Stimulated activated CD8-positive, alpha-beta memory T cell treated with anti-CD3 and anti-CD28 coated beads, Interleukin-12 subunit alpha, Interleukin-12 subunit beta, amount 100 ng/mL, for 24 hours (primary cell): ENCODE measurements around the gene LLGL2.
"Not testable (repeated sequence)": the region's sequence is repeated elsewhere in the genome, so short reads cannot be mapped to it uniquely, and the experiment has no call there.

Source experiments
- DNase-seq: peaks from one replicate; pipeline ENCODE4 v3.0.0-alpha.2; 2020; ENCODE audit errors: extremely low read depth

Gene LLGL2

DNA sequence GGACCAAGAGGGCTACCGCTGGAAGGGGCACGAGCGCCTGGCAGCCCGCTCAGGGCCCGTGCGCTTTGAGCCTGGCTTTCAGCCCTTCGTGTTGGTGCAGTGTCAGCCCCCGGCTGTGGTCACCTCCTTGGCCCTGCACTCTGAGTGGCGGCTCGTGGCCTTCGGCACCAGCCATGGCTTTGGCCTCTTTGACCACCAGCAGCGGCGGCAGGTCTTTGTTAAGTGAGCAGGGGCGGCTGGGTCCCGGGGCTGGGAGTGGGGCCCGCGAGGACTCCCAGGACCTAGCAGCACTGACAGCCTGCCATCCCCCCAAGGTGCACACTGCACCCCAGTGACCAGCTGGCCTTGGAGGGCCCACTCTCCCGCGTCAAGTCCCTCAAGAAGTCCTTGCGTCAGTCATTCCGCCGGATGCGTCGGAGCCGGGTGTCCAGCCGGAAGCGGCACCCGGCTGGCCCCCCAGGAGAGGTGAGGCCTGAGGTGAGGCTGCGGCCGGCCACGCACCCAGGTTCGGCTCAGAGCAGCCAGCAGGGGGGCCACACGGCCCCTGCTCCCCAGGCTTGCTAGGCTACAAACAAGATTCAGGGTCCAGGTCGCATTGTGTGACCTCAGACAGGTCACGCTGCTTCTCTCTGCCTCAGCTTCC lies 44.7 kb downstream of the LLGL2 start:
- no peak for DNase-seq

DNA sequence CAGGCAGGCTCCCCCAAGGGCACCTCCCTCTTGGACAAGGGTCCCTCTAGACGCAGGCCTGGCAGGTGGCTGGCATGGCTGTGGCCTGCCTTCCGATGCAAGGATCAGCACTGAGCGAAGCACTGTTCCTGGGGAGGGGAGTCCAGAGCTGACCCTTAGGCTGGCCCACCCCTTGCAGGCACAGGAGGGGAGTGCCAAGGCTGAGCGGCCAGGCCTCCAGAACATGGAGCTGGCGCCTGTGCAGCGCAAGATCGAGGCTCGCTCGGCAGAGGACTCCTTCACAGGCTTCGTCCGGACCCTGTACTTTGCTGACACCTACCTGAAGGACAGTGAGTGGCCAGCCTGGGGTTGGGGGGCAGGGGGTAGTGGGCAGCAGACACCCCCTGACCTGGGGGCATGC lies 45.3 kb downstream of the LLGL2 start:
- DNase-seq: no peak

DNA sequence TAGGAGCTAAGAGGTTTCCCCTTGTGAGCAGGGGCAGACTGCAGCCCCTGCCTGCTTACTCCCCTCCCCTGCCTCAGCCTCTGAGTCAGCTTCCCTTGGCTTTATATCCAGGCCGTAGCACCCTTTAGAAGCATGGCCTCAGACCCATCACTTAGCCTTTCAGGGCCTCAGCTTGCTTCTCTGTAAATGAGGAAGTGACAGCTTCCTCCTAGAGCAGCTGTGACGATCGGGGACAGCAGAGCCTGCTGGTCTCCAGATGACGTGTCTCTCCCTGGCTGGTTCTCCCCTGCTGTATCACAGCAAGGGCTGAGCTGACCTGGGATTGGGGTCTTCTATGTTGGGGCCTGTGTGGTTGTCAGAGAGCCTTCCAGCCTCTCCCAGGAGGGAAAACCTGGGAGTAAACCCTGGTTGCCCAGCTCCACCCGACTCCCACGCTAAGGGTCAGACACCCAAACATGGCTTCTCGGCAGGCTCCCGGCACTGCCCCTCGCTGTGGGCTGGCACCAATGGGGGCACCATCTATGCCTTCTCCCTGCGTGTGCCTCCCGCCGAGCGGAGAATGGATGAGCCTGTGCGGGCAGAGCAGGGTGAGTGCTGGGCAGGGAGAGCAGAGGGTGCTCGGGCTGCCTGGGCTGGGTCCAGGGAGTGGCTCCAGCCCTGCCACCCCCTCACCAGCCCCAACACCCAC lies 45.8 kb downstream of the LLGL2 start:
- DNase-seq: no peak

DNA sequence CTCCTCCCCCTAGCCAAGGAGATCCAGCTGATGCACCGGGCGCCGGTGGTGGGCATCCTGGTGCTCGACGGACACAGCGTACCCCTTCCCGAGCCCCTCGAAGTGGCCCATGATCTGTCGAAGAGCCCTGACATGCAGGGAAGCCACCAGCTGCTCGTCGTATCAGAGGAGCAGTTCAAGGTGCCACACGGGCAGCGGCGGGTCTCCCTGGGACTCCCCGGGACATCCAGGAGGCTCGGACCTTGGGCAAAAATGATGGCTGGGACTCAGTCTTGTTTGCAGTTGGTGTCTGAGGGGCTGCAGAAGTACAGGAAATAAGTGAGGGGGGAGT lies 46.4 kb downstream of the LLGL2 start:
- DNase-seq: no peak

DNA sequence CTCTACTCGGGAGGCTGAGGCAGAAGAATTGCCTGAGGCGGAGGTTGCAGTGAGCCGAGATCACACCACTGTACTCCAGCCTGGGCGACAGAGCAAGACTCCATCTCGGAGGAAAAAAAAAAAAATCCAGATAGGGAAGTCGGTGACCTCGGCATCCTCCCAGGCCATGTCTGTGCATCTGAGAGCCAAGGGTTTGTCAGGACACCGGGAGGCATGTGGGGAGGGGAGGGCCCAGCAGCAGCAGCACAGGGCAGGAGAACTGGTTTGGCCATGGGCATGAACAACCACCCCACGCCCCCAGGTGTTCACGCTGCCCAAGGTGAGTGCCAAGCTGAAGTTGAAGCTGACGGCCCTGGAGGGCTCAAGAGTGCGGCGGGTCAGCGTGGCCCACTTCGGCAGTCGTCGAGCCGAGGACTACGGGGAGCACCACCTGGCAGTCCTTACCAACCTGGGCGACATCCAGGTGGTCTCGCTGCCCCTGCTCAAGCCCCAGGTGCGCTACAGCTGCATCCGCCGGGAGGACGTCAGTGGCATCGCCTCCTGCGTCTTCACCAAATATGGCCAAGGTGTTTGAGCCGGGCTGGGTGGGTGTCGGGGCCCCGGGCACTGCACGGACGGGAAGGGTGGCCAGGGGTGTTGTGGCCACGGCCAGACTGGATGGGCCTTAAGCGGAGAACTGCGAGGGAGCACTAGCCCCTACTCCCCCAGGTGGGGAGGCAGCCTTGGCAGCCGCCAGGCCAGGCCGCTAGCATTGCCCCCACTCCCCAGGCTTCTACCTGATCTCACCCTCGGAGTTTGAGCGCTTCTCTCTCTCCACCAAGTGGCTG lies 47.4 kb downstream of the LLGL2 start:
- no peak for DNase-seq

DNA sequence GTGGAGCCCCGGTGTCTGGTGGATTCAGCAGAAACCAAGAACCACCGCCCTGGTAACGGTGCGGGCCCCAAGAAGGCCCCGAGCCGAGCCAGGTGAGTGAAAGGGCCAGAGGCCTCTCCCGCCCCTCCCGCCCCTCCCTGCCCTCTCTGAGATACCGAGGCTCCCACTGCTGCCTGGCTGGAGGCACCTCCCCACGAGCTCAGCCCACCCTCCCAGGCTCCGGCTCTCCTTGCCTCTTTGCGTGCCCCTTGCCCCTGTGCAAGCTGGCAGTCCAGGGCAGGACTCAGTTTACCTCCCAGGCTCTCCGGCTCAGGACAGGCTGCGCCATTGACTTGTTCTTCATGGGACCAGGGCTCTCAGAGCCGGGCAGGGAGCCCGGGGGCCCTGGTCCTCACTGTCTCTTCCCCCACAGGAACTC lies 48.1 kb downstream of the LLGL2 start:
- DNase-seq: no peak

DNA sequence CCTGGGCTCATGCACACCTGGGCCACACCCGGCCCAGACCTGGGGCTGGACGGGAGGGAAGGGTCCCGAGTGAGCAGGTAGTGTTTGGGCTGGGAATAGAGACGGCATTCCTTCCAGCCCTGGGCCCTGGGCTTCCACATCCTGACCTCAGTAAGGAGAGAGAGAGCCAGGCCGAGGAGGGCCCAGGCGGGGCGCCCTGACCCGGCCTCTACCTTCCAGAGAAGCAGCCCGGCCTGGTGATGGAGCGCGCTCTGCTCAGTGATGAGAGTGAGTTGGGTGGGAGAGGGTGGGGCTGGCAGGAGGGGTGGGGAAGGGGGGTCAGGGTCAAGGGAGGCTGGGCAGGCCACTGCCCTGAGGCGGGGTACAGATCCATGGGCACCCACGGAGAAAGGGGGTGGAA lies 48.5 kb downstream of the LLGL2 start:
- no peak for DNase-seq

DNA sequence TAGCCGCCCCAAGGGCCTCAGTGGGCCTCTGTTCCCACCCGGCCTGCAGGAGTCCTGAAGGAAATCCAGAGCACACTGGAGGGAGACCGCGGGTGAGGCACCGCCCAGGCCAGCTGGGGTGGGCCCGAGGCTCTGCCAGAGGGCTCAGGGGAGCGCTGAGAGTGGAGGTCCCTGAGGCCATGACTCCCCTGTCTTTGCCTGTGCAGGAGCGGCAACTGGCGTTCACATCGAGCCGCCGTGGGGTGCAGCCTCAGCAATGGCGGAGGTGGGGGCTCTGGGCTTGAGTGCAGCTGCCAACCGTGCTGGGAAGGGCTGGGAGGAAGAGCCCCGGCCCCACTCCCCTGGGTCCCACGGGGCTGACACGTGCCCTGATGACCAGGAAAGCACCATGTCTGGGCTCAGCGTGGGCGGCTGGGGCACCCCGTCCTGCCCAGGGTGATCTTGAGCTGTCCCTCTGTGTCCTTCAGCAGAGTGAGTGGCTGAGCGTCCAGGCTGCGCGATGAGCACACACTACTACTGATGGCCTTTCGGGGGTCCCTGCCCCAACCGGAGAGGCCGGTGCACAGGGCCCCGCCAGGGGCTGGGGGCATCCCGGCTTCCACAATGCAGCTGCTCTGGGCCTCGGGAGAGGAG lies 49.0 kb downstream of the LLGL2 start:
- DNase-seq: no peak

DNA sequence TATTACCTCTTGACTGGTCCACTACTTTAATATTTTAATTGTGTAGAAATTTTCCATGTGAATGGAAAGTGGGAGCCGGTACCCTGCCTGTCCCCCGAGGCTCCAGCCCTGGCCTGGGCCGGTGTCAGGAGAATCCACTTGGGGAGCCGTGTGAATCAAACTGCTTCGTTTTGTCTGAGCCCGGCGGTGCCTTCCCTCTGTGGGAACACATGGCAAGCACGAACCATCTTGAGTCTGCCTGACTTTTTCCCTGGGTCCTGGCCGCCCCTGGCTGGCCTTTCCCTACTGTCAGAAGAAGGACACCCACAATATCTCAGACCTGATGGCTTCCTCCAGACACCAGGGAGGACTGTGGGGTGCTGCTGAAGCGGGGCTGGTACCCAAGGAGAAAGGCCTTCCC lies 49.7 kb downstream of the LLGL2 start:
- no peak for DNase-seq

DNA sequence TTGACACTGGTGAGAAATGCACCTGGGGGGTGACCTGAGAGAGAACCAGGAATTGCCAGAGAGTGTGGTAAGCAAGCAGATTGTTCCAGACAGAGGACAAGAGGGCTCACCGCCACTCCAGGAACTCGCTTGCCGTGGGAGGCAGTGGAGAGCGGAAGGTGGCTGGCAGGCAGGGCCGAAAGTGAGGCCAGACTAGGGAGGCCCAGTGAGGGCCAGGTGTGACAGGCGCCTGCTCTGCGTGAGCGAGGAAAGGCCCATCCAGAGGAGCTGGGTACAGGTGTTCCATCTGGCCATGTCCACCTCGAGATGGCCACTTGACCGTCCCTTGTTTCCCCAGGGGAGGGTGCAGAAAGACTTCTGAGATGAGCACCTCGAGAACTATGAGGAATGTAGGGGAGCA lies 50.2 kb downstream of the LLGL2 start:
- no peak for DNase-seq

DNA sequence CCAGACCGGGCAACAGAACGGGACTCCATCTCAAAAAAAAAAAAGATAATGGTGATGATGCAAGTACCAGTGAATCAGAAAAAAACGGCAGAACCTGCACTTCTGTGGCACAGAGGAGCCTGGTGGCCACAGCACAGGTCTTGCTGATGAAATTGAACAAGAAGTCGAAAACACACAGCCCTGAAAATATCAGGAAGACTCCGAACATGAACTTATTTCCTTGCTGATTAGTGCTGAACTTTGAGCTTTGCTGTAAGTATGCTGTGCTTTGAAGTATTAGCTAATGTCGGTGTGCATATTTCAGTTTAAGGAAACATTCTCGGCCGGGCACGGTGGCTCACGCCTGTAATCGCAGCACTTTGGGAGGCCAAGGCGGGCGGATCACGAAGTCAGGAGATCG lies 51.2 kb downstream of the LLGL2 start:
- no peak for DNase-seq

DNA sequence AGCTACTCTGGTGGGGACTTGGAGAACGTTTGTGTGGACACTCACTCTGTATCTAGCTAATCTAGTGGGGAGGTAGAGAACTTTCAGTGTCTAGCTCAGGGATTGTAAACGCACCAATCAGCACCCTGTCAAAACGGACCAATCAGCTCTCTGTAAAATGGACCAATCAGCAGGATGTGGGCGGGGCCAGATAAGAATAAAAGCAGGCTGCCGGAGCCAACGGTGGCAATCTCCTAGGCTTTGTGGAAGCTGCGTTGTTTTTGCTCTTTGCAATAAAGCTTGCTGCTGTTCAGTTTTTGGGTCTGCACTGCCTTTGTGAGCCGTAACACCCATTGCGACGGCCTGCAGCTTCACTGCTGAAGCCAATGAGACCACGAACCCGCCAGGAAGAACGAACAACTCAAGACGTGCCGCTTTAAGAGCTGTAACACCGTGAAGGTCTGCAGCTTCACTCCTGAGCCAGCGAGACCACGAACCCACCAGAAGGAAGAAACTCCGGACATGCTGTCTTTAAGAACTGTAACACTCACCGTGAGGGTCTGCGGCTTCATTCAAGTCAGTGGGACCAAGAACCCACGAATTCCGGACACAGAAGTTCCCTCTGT lies 55.7 kb downstream of the LLGL2 start:
- not testable (repeated sequence) for DNase-seq

DNA sequence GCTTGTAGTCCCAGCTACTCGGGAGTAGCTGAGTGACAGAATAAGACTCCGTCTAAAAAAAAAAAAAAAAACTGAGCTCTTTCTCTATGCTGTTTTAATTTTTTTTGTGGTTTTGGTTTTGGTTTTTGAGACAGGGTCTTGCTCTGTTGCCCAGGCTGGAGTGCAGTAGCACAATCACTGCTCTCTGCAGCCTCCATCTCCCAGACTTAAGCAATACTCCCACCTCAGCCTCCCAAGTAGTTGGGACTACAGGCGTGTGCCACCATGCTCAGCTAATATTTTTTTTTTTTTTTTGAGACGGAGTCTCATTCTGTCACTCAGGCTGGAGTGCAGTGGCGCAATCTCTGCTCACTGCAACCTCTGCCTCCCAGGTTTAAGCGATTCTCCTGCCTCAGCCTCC lies 57.7 kb downstream of the LLGL2 start:
- not testable (repeated sequence) for DNase-seq

DNA sequence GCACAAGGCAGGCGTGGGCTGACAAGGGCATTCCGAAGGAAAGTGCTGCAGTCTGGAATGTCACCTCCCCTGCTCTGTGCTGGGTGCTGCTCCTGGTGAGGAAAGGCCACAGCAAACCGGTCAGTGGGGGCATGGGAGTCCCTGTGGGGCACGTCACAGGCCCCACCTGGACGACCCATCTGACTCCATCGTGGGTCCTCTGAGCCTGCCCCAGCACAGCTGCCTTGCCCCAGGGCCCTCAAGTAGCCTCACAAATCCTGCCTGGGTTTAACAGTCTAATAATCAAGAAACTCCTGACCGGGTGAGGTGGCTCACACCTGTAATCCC lies 59.3 kb downstream of the LLGL2 start:
- DNase-seq: no peak

DNA sequence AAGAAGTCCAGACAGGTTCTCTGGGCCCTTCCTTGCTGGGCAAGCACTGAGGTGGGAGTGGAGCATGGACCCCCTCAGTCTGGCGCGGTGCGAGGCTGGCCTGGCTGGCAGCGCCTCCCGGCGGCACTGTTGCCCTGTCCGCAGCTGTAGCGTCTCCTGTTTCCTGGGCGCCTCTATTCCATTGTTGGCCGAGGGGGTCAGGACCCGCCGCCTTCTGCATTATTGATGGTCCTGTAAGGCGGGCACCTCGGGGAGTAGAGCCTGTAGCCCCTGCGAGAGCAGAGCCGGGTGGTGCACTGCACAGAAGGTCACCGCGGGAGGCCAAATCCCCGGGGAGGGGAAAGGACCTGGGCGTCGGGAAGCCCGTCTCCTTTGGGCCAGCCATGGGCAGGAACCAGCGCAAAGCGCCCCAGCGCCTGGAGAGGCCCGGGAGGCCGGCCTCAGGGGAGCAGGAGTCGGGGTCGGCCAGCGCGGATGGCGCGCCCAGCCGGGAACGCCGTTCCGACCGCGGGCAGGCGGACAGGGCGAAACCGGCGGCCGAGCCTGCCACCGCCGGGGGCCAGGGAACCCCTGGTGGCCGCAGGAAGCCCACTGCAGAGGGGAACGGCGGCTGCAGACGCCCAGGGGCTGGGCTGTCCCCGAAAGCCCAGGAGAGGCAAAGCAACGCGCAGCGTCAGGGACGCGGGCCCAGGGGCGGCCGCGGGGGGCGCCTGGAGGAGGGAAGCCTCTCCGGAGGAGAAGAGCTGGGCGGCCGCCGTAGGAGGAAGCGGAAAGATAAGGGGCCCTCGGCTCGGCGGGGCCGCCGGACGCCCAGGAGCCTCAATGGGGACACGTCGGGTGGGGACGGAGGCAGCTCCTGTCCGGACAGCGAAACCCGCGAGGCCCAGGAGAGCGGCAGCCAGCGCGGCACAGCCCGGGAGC lies 62.4 kb downstream of the LLGL2 start, which contains the start of gene MYO15B:
Gene MYO15B (plus strand): TSS at position 126 of the 921 bp plus-strand sequence. CDS start 258 bp downstream, at position 384.
- no peak for DNase-seq

DNA sequence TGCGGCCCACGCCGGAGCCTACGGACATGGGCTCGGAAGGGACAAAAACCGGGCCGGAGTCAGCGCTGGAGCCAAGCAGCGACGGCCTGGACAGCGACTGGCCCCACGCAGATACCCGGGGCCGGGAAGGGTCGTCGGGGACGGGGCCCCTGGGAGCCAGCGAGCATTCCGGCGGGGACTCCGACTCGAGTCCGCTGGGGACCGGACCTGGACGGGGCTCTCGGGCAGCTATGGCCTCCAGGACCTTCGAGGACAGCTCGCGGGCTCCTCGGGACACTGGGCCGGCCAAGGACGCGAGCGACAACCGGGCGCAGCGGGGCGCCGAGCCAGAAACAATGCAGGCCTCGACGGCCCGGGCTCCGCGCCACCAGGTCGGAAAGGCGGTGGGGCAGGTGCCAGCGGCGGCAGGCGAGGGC lies 63.1 kb downstream of the LLGL2 start:
- no peak for DNase-seq

DNA sequence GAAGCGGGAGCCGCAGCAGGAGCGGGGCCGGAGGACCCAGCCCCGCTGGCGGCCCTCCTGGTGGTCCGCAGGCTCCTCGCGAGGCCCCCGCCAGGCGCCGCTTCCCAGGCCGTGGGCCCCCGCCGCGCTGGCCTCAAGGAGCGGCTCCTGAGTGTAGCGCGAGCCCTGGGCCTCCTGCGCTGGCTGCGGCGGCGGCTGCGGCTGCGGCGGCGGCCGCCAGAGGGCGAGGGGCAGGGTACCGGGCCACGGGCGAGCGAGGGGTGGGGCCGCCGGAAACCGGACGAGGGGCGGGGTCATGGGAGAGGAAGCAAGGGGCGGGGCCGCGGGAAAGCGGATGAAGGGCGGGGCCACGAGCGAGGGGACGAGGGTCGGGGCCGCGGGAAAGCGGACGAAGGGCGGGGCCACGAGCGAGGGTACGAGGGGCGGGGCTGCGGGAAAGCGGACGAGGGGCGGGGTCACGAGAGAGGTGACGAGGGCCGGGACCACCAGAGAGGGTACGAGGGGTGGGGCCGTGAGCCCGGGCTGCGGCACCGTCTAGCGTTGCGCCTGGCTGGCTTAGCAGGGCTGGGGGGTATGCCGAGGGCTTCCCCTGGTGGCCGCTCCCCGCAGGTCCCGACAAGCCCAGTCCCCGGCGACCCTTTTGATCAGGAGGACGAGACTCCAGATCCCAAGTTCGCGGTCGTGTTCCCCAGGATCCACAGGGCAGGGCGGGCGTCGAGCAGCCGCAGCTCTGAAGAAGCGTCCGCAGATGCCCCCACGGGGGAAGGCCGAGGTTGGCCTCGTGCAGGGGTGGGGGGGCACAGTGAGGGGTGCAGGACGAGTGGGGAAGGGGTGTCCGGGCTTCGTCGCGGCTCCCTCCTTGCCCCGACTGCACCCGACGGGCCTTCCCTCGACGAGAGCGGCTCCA lies 63.8 kb downstream of the LLGL2 start:
- peak; percentile 97 for DNase-seq

DNA sequence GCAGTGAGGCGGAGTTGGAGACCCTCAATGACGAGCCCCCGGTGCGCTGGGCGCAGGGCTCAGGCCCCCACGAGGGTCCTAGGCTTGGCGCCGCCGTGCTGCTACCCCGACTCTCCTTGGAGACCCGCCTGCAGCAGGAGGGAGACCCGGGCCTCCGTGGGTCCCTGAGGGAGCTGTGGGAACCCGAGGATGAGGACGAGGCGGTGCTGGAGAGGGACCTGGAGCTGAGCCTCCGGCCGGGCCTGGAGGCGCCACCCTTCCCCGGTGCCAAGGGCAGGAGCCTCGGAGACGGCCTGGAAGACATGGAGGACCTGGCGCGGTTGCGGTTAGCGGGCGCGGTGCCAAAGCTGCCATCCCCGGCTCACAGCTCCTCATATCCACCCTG lies 64.4 kb downstream of the LLGL2 start:
- DNase-seq: no peak

DNA sequence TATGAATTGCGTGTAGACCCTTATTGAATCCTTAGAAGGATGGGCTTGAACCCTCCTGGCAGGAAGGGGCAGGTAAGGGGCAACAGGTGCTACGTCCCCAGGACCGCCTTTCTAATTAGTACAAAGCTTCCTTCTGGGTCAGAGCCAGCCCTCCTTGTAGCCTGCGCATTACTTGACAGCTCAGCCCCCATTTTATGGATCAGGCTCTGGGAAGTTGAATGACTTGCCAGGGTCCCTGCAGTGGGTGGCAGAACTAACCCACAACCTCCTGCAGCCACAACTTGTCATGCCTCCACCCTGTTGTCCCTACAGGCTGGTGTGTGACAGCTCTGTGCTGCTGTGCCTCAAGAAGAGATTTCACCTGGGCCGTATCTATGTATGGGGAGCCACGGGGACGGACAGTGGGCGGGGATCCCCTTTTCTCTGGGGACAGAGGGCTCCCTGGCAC lies 64.8 kb downstream of the LLGL2 start:
- no peak for DNase-seq
